ENCODE data around the gene STK17B. TPM values are rescaled to one million over a fixed set of nuclear protein-coding genes. Genes with fewer than 3 reads are reported as not detected.

STK17B gene
- total and polyA plus RNA-seq, 9 of the 15 experiments (the other 6 are each of a cell fraction or from before 2014, with no cell fraction given) = 2.3 to 17.7 (median 8.5) TPM

GRCh38 chr2:196153480-196153879 lies 17.9 kb downstream of the STK17B start (continued):
- TF ChIP-seq CHD7 (IDR thresholded peaks at IDR 0.05; ENCODE audit: low read depth, low read length) = no peak
- no peak for TF ChIP-seq ZNF740 (CRISPR knock-in tag; IDR thresholded peaks at IDR 0.05)
- no peak for TF ChIP-seq ZNF740 (tag; IDR thresholded peaks at IDR 0.05)
- no peak for TF ChIP-seq MTA1 (IDR thresholded peaks at IDR 0.05; ENCODE audit: borderline replicate concordance)
- TF ChIP-seq NFE2 (IDR thresholded peaks at IDR 0.05; ENCODE audit: low read depth) = no peak
- no peak for TF ChIP-seq MAFK (IDR thresholded peaks at IDR 0.05; ENCODE audit: low read length)
- TF ChIP-seq CREB3 (tag; conservative IDR thresholded peaks at IDR 0.05; ENCODE audit: low read depth) = no peak
- no peak for TF ChIP-seq NCOA6 (IDR thresholded peaks at IDR 0.05)
- no peak for TF ChIP-seq ZNF124 (CRISPR knock-in tag; IDR thresholded peaks at IDR 0.05)
- no peak for TF ChIP-seq ZNF695 (CRISPR knock-in tag; IDR thresholded peaks at IDR 0.05)
- no peak for TF ChIP-seq NR4A1 (CRISPR knock-in tag; IDR thresholded peaks at IDR 0.05)
- no peak for TF ChIP-seq NR4A1 (tag; IDR thresholded peaks at IDR 0.05)
- TF ChIP-seq ATF7 (IDR thresholded peaks at IDR 0.05) = no peak
- TF ChIP-seq ZNF12 (CRISPR knock-in tag; IDR thresholded peaks at IDR 0.05) = no peak
- TF ChIP-seq ZNF184 (CRISPR knock-in tag; IDR thresholded peaks at IDR 0.05) = no peak
- peak; percentile 79 for TF ChIP-seq CBFA2T2 (conservative IDR thresholded peaks at IDR 0.05)
- TF ChIP-seq CGGBP1 (CRISPR knock-in tag; IDR thresholded peaks at IDR 0.05) = no peak
- TF ChIP-seq ZFX (CRISPR knock-in tag; IDR thresholded peaks at IDR 0.05) = no peak
